ENCODE data around the gene FBN2. TPM values are rescaled to one million over a fixed set of nuclear protein-coding genes. Genes with fewer than 3 reads are reported as not detected.
"Not testable (repeated sequence)": the region's sequence is repeated elsewhere in the genome, so short reads cannot be mapped to it uniquely, and the experiment has no call there.

The FBN2 gene
- total RNA-seq, 1 donor from 2014 or later = 7.7 TPM

DNA sequence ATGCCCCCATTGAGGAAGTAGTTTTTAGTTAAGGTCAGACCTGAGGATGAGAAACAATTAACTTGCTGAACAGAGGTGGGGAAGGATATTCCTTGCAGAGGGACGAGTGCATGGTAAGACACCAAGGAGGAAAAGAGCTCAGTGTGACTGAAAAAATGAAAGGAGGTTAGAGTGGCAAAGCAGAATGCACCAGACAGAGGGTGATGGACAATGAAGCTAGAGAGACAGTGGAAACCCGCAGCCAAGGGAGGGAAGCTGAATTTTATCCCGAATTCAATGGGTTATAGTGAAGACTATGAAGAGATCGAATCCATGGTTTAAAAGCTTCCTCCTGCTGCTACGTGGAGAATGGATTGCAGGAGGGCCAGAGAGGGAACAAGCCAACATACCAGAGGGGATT lies 206.8 kb downstream of the FBN2 start:
- FAIRE-seq = no peak
- no peak for DNase-seq (ENCODE audit: low spot score in 2 of 2)

DNA sequence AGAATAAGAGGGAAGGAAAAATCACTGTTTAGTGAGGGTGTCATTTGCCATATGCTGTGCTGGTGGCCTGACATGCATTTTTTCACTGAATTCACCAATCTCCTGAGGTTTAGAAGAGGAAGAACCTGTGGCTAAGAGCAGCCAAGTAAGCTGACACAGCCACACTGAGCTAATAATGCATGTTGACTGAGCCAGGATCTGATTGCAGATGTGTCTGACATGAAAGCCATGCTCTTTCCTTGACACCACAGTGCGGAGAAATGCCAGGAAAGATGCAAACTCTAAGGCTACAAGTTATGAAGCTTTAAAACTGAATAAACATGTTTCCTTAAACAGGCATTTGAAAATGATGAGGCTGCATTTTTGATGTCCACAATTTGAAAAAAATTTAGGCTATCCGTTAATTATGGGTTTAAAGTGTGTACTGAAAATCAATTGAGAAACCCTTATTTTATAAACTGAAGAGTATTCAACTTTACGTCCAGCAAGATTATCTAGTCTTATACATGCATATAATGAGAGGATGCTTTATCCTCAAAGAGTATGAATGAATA lies 208.6 kb downstream of the FBN2 start:
- no peak for DNase-seq (ENCODE audit: low spot score in 2 of 2)
- no peak for FAIRE-seq

DNA sequence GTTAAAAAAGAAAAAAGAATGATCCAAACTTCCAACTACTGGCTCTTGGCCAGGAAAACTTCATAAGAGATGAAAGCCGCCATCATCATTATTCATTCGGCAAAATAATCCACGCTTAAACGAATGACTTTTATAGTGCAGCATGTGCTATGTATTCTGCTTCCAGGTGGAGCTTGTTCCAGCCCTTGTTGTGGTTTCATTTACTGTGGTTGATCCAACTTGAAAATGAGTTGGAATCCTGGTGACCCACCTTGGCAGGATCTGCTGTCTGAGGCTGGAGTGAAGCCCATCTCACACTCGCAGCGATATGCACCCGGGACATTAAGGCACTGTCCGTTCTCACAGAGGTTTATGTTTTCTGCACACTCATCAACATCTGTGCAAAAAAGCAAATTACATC lies 209.6 kb downstream of the FBN2 start:
- FAIRE-seq (no peak), DNase-seq (ENCODE audit: low spot score in 2 of 2) (no peak)

GRCh38 chr5:128328007-128328406 lies 210.0 kb downstream of the FBN2 start:
- DNase-seq (ENCODE audit: low spot score in 2 of 2) = no peak
- FAIRE-seq = no peak

DNA sequence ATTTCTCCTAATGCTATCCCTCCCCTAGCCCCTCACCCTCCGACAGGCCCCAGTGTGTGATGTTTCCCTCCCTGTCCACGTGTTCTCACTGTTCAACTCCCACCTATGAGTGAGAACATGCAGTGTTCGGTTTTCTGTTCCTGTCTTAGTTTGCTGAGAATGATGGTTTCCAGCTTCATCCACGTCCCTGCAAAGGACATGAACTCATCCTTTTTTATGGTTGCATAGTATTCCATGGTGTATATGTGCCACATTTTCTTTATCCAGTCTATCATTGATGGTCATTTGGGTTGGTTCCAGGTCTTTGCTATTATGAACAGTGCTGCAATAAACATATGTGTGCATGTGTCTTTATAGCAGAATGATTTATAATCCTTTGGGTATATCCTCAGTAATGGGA lies 216.6 kb downstream of the FBN2 start:
- not testable (repeated sequence) for FAIRE-seq

DNA sequence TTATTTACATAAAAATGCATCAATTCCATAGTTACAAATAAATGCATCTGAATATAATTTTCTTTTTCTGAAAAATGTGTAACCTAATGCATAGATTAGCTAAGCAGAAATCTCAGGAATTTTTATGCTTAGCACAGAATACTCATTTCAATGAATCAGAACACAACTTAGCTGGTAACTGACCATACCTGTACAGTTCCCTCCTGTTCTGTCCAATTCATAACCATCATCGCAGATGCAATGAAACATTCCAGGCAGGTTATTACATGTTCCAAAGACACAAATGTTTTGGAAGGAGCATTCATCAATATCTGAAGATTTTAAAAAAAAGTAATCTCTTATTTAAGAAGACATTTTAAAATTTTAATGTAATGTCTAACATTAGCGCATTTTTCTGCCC lies 219.4 kb downstream of the FBN2 start:
- DNase-seq (ENCODE audit: low spot score in 2 of 2) (no peak), FAIRE-seq (no peak)

More for the DNA sequence above, 216.6 kb downstream of the FBN2 start:
- DNase-seq (ENCODE audit: low spot score in 2 of 2) = not testable (repeated sequence)

- FAIRE-seq (no peak), DNase-seq (ENCODE audit: low spot score in 2 of 2) (no peak)
Observed at GRCh38 chr5:128317481-128317880, 220.6 kb downstream of the FBN2 start.

DNA sequence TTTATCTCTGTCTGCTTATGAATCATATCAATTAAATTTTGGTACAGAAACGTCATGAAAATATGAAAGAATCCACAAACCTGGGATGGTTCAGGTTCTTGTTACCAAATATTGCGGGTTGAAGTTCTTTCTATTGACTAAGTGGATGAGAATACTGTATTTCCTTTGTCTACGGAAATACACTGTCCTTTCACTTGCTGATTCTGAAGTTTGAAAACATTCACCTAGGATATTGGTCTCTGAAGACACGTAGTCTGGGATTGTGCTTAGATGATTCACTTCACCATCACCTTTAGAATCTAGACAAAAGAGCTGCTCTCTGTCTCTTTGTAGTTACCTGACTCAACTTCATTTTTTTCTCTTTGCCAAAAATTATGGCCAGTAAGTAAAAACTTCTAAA lies 222.4 kb downstream of the FBN2 start:
- FAIRE-seq (no peak), DNase-seq (ENCODE audit: low spot score in 2 of 2) (no peak)

DNA sequence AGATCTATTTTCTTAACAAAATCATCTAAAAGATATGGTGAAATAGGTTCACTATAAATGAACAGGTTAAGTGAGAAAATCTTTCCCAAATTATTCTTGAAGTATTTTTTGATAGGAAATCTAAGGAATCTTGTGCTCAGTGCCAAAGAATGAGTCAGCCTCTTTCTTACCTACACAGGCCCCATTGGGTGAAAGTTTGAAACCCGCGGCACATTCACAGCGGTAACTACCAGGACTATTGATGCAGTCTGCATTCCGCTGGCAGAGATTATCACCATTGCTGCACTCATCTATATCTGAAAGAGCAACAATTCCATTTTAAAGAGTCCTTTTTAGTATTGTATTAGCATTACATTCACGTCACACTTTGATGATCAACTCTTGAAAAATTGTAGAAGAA lies 232.7 kb downstream of the FBN2 start:
- no peak for FAIRE-seq

DNA sequence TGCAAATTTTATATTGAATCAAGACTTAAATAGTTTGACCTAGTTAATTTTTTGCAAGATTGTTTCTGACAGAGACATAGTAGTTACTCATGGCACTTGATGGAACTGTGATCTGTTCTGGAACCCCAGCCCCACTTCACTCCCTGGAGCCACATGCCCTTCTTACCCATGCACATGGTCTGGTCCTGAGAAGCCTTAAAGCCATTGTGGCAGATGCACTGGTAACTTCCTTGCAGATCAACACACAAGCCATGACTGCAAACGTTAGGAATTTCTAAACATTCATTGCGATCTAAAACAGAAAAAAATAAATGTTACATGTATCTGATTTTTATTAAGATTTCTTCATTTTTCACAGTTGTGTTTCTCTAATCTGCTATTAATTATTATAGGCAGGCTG lies 233.3 kb downstream of the FBN2 start:
- FAIRE-seq = no peak
- no peak for DNase-seq (ENCODE audit: low spot score in 2 of 2)

More for the DNA sequence above, 232.7 kb downstream of the FBN2 start:
- DNase-seq (ENCODE audit: low spot score in 2 of 2) = no peak

DNA sequence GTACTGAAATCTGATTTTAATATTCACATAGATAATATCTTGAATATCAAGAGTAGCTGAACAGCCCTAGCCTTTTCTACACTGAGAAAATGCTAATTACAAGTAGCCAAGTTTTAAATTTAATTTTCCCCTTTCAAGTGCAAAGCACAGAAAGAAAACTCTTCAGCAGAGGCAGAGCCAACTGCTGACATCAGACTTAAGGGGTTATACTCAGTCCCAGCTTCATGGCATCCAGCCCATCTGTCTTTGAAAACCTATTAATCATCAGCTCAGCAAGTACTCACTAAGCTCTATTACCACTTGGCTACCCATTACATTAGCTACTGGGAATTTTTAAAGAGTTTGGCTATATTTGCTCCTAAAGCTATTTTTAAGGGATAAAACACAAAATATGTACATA lies 234.0 kb downstream of the FBN2 start:
- DNase-seq (ENCODE audit: low spot score in 2 of 2) = no peak
- FAIRE-seq = no peak

- no peak for DNase-seq (ENCODE audit: low spot score in 2 of 2)
- no peak for FAIRE-seq
Observed at GRCh38 chr5:128303593-128303992, 234.5 kb downstream of the FBN2 start.

- DNase-seq (ENCODE audit: low spot score in 2 of 2) (no peak), FAIRE-seq (no peak)
Observed at GRCh38 chr5:128300181-128300580, 237.9 kb downstream of the FBN2 start.

GRCh38 chr5:128290152-128290858 lies 247.7 kb downstream of the FBN2 start:
- no peak for FAIRE-seq
- no peak for DNase-seq (ENCODE audit: low spot score in 2 of 2)

DNA sequence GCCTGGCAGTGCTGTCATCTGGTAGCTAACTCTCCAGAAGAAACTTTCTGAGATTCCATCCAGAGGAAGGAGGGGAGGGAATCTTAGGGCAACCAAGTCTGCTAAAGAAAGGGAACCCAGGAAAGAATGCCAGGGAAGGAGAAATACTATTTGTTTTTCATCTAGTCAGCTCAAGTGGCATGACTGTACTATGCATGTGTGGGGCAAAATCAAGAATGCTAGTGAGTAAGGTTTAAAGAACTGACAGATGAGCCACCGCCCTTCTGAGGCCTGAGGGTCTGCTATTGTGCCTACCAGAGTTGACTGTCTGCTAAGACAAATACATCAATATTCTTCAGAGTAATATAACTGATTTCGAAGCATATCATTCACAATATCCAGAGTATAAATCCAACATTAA lies 250.3 kb downstream of the FBN2 start:
- FAIRE-seq = no peak

GRCh38 chr5:128284236-128284635 lies 253.8 kb downstream of the FBN2 start:
- no peak for DNase-seq (ENCODE audit: low spot score in 2 of 2)
- FAIRE-seq = no peak

More for the DNA sequence above, 250.3 kb downstream of the FBN2 start:
- DNase-seq (ENCODE audit: low spot score in 2 of 2) = no peak

GRCh38 chr5:128279345-128279744 lies 258.7 kb downstream of the FBN2 start:
- DNase-seq (ENCODE audit: low spot score in 2 of 2) = no peak
- no peak for FAIRE-seq

DNA sequence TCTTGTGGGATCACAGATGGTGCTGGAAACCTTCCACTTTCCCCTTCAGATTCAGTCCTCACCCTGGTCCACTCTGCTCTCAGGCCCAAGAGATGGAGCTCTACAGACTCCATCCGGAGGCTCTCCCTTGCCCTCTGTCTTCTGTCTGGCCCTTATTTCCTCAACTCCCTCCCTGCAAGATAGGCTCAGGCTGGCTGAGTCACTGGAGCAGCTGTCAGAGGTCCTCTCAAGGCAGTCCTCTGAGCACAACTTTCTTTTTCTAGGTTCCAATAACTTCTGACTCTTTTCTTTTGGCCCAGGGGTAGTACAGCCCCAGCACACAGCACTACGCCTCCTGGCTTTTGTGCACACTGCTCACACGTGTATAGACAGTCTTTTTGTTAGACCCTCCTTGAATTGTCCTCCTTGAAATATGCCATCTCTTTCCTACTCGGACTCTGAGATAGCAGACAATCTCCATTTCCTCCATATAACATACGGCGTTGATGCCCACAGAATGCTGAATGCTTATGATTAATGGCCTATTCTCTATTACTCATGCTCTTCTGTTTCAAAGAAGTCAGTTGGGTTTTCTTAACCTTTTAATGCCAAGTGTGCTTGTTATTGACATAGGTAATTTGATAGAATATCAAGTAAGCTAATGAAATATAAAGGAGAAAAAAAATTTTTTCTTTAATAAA lies 261.4 kb downstream of the FBN2 start:
- DNase-seq (ENCODE audit: low spot score in 2 of 2) (no peak), FAIRE-seq (no peak)

DNA sequence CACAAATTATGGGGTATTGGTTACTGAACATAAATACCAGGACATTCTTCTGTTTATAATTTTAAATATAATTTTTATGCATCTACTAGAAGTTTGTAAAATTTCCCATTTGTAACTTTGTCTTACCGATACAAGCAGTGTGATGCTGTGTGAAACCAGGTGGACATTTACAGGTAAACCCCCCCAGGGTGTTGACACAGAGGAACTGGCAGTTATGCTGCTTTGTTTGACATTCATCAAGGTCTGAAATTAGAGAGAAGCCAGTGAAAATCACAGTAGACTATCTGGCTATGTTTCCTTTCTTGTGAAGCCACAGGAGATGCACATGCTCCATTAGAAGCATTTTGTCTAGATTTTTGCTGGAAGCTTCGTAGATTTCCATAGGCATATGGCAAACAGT lies 263.6 kb downstream of the FBN2 start:
- FAIRE-seq = no peak
- DNase-seq (ENCODE audit: low spot score in 2 of 2) = no peak

DNA sequence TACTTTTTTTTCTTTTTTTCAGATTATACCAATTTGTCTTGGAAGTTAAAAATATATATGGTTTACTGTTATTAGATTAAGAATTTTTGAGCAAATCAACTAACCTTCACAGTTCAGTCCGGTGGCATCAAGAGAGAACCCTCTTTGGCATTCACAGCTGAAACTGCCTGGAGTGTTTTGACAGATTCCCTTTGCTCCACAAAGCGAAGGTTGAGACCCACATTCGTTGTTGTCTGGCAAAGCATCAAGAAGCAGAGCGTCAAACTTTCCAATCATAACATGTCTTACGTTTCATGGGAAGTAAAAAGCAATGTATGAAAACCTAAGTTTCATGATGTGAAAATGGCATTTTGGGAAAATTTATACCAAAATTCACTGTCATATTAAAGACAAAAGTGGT lies 264.3 kb downstream of the FBN2 start:
- FAIRE-seq = no peak
- DNase-seq (ENCODE audit: low spot score in 2 of 2) = no peak

DNA sequence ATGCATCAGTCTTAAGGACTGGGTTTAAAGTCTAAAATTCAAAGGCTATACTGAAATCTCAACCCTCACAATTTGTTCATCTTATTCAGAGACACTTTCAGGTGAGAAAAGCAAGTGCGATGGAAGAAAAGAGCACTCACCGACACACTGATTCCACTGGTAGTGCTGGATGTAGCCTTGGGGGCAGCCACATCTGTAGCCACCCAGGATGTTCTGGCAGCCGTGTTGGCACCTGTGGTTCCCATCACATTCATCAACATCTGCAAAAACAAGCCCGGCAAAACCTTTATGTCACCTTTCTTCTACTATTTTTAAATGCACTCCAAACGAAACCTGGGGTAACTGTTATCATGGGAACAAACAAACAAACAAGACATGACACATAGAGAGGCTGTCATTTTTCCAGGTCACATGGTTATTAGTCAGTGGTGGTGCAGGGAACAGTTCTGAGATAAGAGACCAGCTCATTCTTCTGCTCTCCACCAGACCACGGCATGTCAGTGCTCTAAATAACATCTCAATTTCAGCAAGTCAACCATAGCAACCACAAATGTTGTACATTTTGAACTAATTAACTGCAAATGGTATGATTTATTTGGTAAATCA lies 266.1 kb downstream of the FBN2 start:
- FAIRE-seq (no peak), DNase-seq (ENCODE audit: low spot score in 2 of 2) (no peak)

GRCh38 chr5:128271071-128271470 lies 267.0 kb downstream of the FBN2 start:
- FAIRE-seq = no peak
- DNase-seq (ENCODE audit: low spot score in 2 of 2) = no peak
